ENCODE measurements around the gene VSIG10.
"Not testable (repeated sequence)": the region's sequence is repeated elsewhere in the genome, so short reads cannot be mapped to it uniquely, and the experiment has no call there.

The VSIG10 gene

GRCh38 chr12:118032188-118032587, 71.6 kb downstream of the VSIG10 start:
- no peak for DNase-seq

- DNase-seq, result no peak
Observed at GRCh38 chr12:118029166-118029565, 74.6 kb downstream of the VSIG10 start.

DNA sequence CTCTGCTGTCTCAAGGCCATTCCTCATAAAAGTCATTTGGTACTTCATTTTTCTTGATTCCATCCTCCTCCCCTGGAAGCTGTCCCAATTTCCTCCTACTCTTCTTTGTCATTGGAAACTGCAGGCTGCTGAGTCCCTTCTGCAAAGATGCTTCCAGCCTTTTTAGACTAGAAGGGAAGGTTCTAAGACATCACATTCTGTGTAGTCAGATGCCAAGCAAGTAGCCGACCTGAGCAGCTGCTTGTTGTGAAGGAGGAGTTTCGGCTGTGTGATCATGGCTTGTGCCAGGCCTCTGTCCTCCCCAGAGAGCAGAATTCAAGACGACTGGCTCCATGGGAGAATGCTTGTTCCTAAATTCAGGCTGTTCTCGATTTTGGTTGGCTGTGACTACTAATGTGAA, 78.6 kb downstream of the VSIG10 start:
- DNase-seq, result no peak

- no peak for DNase-seq
Observed at GRCh38 chr12:118023301-118023860, 80.4 kb downstream of the VSIG10 start.

DNA sequence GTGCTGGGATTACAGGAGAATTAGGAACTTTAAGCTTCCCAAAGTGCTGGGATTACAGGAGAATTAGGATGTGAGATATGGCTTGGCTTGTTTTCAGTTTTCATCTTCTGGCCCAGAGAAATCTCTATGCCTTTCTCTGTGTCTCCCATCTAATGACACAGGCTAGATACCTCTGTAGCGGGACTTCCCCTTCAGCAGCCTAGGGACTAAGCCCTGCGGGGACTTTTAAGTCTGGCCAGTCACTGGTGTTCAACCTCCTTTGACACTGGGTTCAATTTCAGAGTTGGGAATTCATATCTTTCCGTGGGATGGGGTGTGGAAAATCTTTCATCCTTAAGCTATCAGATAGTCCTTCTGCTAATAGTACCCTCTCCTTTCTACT, 81.1 kb downstream of the VSIG10 start:
- no peak for DNase-seq

- DNase-seq, result not testable (repeated sequence)
Observed at GRCh38 chr12:118022097-118022727, 81.6 kb downstream of the VSIG10 start.

DNA sequence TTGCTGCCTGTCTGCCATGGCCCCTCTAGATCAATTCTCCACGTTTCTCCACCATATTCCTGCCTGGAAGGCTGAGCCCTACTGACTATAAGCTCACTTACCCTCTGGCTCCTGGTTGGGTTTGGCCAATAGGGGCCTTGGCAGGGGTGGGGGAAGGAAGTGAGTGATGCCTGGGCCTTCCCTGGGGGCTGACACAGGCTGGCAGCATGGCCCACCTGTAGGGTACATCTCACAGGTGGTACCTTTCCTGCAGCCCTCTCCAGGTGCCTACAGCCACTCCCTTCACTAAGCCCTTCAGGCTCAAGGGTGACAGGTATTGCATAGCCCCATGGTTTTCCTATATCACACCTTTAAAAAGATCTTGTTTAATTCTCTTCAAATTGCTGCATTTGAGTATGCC, 83.8 kb downstream of the VSIG10 start:
- DNase-seq, result no peak

DNA sequence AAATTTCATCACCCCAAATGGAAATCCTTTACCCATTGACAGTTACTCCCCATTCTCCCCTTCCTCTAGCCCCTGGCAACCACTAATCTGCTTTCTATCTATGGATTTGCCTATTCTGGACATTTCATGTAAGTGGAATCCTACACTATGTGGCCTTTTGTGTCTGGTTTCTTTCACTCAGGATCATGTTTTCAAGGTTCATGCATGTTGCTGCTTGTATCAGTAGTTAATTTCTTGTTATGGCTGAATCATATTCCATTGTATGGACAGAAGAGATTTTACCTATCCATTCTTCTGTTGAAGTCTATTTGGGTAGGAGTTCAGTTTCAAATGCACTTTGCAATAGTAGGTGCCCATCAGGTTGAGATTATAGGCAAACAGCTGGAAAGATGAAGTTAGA, 85.9 kb downstream of the VSIG10 start:
- DNase-seq, result no peak

GRCh38 chr12:118016424-118017264, 87.2 kb downstream of the VSIG10 start, which contains the start of gene RFC5:
TSS of gene RFC5 (plus strand) at chr12:118016703. CDS start at chr12:118016828, 125 bp downstream.
- DNase-seq, result peak; percentile 96

DNA sequence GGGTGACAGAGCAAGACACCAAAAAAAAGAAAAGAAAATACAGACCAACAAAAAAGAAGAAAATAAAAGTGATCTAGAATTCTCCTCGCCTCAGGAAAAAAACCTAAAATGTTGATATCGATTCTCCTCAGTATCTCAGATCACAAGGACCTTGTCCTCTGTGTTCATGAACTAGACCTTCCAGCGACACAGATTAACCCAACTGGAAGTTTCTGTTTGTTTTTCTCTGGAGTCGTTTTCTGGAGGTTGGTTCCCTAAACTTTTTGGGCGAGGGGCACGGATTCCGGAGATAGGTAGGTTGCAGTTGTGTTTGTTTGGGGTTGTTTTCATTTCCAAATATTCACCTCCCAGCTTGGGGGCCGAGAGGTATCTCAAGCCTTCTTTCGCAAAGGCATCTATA, 87.9 kb downstream of the VSIG10 start:
- DNase-seq, result no peak

GRCh38 chr12:118015306-118015705, 88.5 kb downstream of the VSIG10 start:
- no peak for DNase-seq

Measured in CD4-positive, alpha-beta T cell treated with Interleukin-4 for 4 hours (primary cell).